K562 (cell line): ENCODE measurements around the gene RPS19BP1. TPM values are rescaled to one million over a fixed set of nuclear protein-coding genes. Genes with fewer than 3 reads are reported as not detected.

Experiments used
- CTCF ChIP-seq, 3 experiments: IDR thresholded peaks in 2 of 3; conservative IDR thresholded peaks in 1 of 3; 2 replicates each; pipeline ENCODE4 v1.5.1; 2011 to 2012; ENCODE audit warnings: low read length in 3 of 3, mild to moderate bottlenecking in 3 of 3, control low read depth in 2 of 3, improper control_type of control experiment in 1 of 3, inconsistent platforms in 1 of 3, low read depth in 1 of 3, mixed read lengths in 1 of 3, moderate library complexity in 1 of 3; ENCODE audit not compliant: insufficient read depth in 2 of 3
- HDAC1 ChIP-seq, 2 experiments: fragments of 450-650 bp; IDR thresholded peaks; 2 replicates each; pipeline ENCODE4 v1.6.1; 2016 to 2017; ENCODE audit warnings: inconsistent platforms in 1 of 2, mild to moderate bottlenecking in 1 of 2, moderate library complexity in 1 of 2
- TSHZ1 ChIP-seq: fragments of 250-450 bp; sonication (Bioruptor Pico); IDR thresholded peaks from 2 replicates; pipeline ENCODE4 v1.4.0; 2020; ENCODE audit warnings: mild to moderate bottlenecking, moderate library complexity
- XRCC5 ChIP-seq: fragments of 200-400 bp; formaldehyde crosslinking; IDR thresholded peaks from 2 replicates; pipeline ENCODE4 v1.6.1; 2017; ENCODE audit warnings: low read depth, mild to moderate bottlenecking, low read length
- ZC3H4 ChIP-seq: sonication (generic); formaldehyde crosslinking; IDR thresholded peaks from 2 replicates; pipeline ENCODE4 v1.9.0; 2021; ENCODE audit warnings: missing genetic modification reagents, borderline replicate concordance
- polyA plus RNA-seq, 8 experiments: library from polyadenylated mRNA; depleted of rRNA in 4 of 8; stranded (reverse) in 5 of 8; unstranded in 3 of 8; fragments of >200 nt; fragmentation: Nextera tagmentation in 2 of 8; fragmentation: Illumina TruSeq in 1 of 8; extraction: Ambion mirVana in 2 of 8; extraction: Trizol in 1 of 8; gene quantifications; 2 replicates each; pipeline versions ENCODE4 v1.2.1 to v1.2.3, GENCODE V29; 2011 to 2014; ENCODE audit warnings: inconsistent platforms in 1 of 8, missing spikeins in 1 of 8
- total RNA-seq, 7 experiments: library from RNA; depleted of rRNA in 6 of 7; stranded (reverse); fragments of >200 nt in 6 of 7; fragmentation: Illumina TruSeq in 2 of 7; extraction: Trizol in 2 of 7; gene quantifications; 2 replicates each; pipeline versions ENCODE4 v1.2.1 to v1.2.3, GENCODE V29; 2011 to 2021; ENCODE audit warnings: low replicate concordance in 1 of 7

The RPS19BP1 gene
- total and polyA plus RNA-seq, 9 of the 15 experiments (the other 6 are each of a cell fraction or from before 2014, with no cell fraction given): 3.0 to 223 (median 84.3) TPM

DNA sequence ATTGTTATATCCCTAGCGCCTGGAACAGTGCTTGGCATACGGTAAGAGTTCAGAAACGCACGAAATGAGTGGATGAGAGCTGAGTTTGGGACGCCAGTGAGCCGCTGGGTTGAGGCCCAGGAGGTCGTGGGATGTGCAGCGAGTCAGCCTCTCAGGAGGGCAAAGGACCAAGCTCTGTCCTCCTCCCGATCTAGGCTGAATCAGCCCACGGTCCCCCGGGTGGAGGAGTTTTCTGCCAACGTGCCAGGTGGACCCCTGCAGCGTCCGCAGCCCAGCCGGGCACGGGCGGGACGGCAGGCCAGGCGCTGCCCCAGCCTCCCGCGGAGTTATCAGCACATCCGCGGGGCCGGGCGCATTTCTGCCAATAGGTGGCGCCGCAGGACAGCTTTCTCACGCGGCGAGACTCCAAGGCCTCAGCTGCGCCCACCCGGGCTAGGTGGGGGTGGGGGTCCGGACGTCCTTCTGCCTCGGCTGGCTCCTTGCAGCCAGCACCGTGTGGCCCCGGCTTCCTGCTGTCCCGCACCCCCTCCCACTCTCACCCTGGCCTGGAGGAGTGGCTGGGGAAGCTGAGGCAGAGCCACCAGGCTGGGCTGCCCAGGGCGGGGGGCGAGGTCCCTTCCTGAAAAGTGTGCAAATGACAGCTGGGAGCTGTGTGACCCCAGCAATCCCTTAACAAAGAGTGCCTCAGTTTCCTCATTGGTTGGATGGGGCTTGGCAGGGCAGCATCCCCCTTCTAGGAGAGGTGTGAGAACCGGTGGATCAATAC, 2.2 kb upstream of the RPS19BP1 start (continued):
- no peak for TF ChIP-seq TSHZ1 (CRISPR knock-in tag)
- TF ChIP-seq ZC3H4 (CRISPR knock-in tag): no peak
- peak; percentile 77 to 84 (median 79) for TF ChIP-seq CTCF (IDR thresholded peaks at IDR 0.05 in 2 of 3, conservative IDR thresholded peaks at IDR 0.05 in 1 of 3; ENCODE audit: insufficient read depth in 2 of 3, low read depth in 1 of 3, low read length in 3 of 3)
- TF ChIP-seq XRCC5: 0 out of 2 replicates have a peak, but pooled peaks have one; percentile 29
- 0 out of 4 replicates have a peak, but pooled peaks of 1 of the 2 experiments have one; percentile 23 for TF ChIP-seq HDAC1 (IDR thresholded peaks at IDR 0.05)
